Liver (tissue), 3 donors: ENCODE results near the gene SLC25A13.

Experiments used
- EGR1 ChIP-seq, 2 donors: IDR thresholded peaks; 2 replicates each; pipeline ENCODE4 v1.6.1; 2016 to 2018; ENCODE audit warnings: antibody characterized with exemption in 2 of 2, low read depth in 2 of 2
- JUND ChIP-seq, 2 donors: IDR thresholded peaks; 2 replicates each; pipeline ENCODE4 v1.6.1; 2016; ENCODE audit warnings: antibody characterized with exemption in 2 of 2
- SP1 ChIP-seq: IDR thresholded peaks from 2 replicates; pipeline ENCODE4 v1.6.1; 2018; ENCODE audit warnings: antibody characterized with exemption, mild to moderate bottlenecking
- TF ChIP-seq, protein P1 (sequence below): fragments of 150-350 bp; IDR thresholded peaks from 2 replicates; pipeline ENCODE4 v1.5.1; 2017; ENCODE audit warnings: improper control_type of control experiment, low read depth, low read length; ENCODE audit not compliant: missing input control
- TF ChIP-seq, protein P2 (sequence below): IDR thresholded peaks from 2 replicates; pipeline ENCODE4 v1.6.1; 2016; ENCODE audit warnings: antibody characterized with exemption, mild to moderate bottlenecking
- donor health status: healthy.
- donor health status: healthy.

DNA sequence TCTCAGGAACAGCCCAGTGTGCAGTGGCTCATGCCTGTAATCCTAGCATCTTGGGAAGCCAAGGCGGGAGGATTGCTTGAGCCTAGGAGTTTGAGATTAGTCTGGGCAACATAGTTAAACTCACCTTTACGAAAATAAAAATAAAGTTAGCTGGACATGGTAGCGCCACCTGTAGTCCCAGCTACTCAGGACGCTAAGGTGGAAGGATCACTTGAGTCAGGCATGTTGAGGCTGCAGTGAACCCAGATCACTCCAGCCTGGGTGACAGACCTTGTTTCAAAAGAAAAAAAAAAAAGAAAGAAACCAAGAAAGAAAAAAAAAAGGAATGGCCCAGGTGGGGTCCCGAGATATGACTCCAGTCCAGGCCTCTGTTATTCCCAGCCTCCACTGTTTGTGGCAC, 96.6 kb downstream of the SLC25A13 start:
- TF ChIP-seq, protein P1, sequence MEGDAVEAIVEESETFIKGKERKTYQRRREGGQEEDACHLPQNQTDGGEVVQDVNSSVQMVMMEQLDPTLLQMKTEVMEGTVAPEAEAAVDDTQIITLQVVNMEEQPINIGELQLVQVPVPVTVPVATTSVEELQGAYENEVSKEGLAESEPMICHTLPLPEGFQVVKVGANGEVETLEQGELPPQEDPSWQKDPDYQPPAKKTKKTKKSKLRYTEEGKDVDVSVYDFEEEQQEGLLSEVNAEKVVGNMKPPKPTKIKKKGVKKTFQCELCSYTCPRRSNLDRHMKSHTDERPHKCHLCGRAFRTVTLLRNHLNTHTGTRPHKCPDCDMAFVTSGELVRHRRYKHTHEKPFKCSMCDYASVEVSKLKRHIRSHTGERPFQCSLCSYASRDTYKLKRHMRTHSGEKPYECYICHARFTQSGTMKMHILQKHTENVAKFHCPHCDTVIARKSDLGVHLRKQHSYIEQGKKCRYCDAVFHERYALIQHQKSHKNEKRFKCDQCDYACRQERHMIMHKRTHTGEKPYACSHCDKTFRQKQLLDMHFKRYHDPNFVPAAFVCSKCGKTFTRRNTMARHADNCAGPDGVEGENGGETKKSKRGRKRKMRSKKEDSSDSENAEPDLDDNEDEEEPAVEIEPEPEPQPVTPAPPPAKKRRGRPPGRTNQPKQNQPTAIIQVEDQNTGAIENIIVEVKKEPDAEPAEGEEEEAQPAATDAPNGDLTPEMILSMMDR: no peak
- TF ChIP-seq EGR1 (IDR thresholded peaks at IDR 0.05; ENCODE audit: low read depth in 2 of 2) (no peak), SP1 (no peak), JUND (IDR thresholded peaks at IDR 0.05) (no peak)
- TF ChIP-seq, protein P2, sequence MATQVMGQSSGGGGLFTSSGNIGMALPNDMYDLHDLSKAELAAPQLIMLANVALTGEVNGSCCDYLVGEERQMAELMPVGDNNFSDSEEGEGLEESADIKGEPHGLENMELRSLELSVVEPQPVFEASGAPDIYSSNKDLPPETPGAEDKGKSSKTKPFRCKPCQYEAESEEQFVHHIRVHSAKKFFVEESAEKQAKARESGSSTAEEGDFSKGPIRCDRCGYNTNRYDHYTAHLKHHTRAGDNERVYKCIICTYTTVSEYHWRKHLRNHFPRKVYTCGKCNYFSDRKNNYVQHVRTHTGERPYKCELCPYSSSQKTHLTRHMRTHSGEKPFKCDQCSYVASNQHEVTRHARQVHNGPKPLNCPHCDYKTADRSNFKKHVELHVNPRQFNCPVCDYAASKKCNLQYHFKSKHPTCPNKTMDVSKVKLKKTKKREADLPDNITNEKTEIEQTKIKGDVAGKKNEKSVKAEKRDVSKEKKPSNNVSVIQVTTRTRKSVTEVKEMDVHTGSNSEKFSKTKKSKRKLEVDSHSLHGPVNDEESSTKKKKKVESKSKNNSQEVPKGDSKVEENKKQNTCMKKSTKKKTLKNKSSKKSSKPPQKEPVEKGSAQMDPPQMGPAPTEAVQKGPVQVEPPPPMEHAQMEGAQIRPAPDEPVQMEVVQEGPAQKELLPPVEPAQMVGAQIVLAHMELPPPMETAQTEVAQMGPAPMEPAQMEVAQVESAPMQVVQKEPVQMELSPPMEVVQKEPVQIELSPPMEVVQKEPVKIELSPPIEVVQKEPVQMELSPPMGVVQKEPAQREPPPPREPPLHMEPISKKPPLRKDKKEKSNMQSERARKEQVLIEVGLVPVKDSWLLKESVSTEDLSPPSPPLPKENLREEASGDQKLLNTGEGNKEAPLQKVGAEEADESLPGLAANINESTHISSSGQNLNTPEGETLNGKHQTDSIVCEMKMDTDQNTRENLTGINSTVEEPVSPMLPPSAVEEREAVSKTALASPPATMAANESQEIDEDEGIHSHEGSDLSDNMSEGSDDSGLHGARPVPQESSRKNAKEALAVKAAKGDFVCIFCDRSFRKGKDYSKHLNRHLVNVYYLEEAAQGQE: no peak
